ENCODE data around the gene UBALD1. TPM values are rescaled to one million over a fixed set of nuclear protein-coding genes. Genes with fewer than 3 reads are reported as not detected.
A peak's percentile ranks its signal among the peaks of the same experiment; 100 is the strongest.
"Not testable (repeated sequence)": the region's sequence is repeated elsewhere in the genome, so short reads cannot be mapped to it uniquely, and the experiment has no call there.

Gene UBALD1
- total RNA-seq, 1 experiment from 2014 or later, result 21.4 TPM

GRCh38 chr16:4578961-4579530, 35.6 kb downstream of the UBALD1 start:
- no peaks in the 10 kb centered on the region for H3K36me3 ChIP-seq (replicated peaks; ENCODE audit: control insufficient read depth, insufficient read depth, low read length)
- H3K4me3 ChIP-seq (ENCODE audit: insufficient read depth, low read depth, low read length), result no peak overlapping the region
- no peaks in the 10 kb centered on the region for H3K27me3 ChIP-seq (ENCODE audit: control insufficient read depth, insufficient read depth, low read length)
- peak; percentile 43 for DNase-seq

- DNase-seq, result no peak
- no peak overlapping the region for H3K4me3 ChIP-seq (ENCODE audit: insufficient read depth, low read depth, low read length)
- no peaks in the 10 kb centered on the region for H3K27me3 ChIP-seq (ENCODE audit: control insufficient read depth, insufficient read depth, low read length)
- no peaks in the 10 kb centered on the region for H3K36me3 ChIP-seq (replicated peaks; ENCODE audit: control insufficient read depth, insufficient read depth, low read length)
These were observed 38.7 kb downstream of the UBALD1 start for GRCh38 chr16:4576008-4576407.

GRCh38 chr16:4574919-4575705, 39.6 kb downstream of the UBALD1 start:
- Histone ChIP-seq H3K27me3 (ENCODE audit: control insufficient read depth, insufficient read depth, low read length) (no peaks in the 10 kb centered on the region), H3K36me3 (replicated peaks; ENCODE audit: control insufficient read depth, insufficient read depth, low read length) (no peaks in the 10 kb centered on the region), H3K4me3 (ENCODE audit: insufficient read depth, low read depth, low read length) (no peak overlapping the region)
- DNase-seq, result peak; percentile 81

- not testable (repeated sequence) for H3K36me3 ChIP-seq (replicated peaks; ENCODE audit: control insufficient read depth, insufficient read depth, low read length); DNase-seq; H3K4me3 ChIP-seq (ENCODE audit: insufficient read depth, low read depth, low read length); H3K27me3 ChIP-seq (ENCODE audit: control insufficient read depth, insufficient read depth, low read length)
These were observed 40.8 kb downstream of the UBALD1 start for GRCh38 chr16:4573926-4574325.

- H3K36me3 ChIP-seq (replicated peaks; ENCODE audit: control insufficient read depth, insufficient read depth, low read length), result no peaks in the 10 kb centered on the region
- no peak for DNase-seq
- H3K4me3 ChIP-seq (ENCODE audit: insufficient read depth, low read depth, low read length), result no peak overlapping the region
- no peaks in the 10 kb centered on the region for H3K27me3 ChIP-seq (ENCODE audit: control insufficient read depth, insufficient read depth, low read length)
These were observed 42.0 kb downstream of the UBALD1 start for GRCh38 chr16:4572715-4573114.

DNA sequence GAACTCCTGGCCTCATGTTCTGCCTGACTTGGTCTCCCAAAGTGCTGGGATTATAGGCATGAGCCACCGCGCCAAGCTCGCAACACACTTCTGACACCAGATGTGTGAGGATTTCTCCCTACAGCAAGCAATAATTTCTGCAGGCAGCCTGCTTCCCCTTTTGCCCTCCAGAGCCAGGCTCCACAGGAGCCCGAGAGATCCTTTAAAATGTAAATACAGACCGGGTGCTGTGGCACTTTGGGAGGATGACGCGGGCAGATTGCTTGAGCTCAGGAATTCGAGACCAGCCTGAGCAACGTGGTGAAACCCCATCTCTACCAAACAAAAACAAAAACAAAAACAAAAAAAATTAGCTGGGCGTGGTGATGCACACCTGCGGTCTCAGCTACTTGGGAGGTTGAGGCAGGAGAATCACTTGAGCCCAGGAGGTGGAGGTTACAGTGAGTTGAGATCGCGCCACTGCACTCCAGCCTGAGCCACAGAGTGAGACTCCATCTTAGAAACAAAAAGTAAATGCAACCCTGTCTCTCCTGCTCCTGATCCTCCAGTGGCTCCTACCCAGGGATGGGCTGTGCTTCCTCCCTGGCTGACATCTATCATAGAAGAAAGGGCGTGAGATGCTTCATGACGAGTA, 43.9 kb downstream of the UBALD1 start:
- no peaks in the 10 kb centered on the region for H3K27me3 ChIP-seq (ENCODE audit: control insufficient read depth, insufficient read depth, low read length)
- DNase-seq, result peak; percentile 70
- no peak overlapping the region for H3K4me3 ChIP-seq (ENCODE audit: insufficient read depth, low read depth, low read length)
- H3K36me3 ChIP-seq (replicated peaks; ENCODE audit: control insufficient read depth, insufficient read depth, low read length), result no peaks in the 10 kb centered on the region

GRCh38 chr16:4570086-4570485, 44.6 kb downstream of the UBALD1 start:
- H3K36me3 ChIP-seq (replicated peaks; ENCODE audit: control insufficient read depth, insufficient read depth, low read length), result no peaks in the 10 kb centered on the region
- no peaks in the 10 kb centered on the region for H3K27me3 ChIP-seq (ENCODE audit: control insufficient read depth, insufficient read depth, low read length)
- no peak overlapping the region for H3K4me3 ChIP-seq (ENCODE audit: insufficient read depth, low read depth, low read length)
- DNase-seq, result no peak

DNA sequence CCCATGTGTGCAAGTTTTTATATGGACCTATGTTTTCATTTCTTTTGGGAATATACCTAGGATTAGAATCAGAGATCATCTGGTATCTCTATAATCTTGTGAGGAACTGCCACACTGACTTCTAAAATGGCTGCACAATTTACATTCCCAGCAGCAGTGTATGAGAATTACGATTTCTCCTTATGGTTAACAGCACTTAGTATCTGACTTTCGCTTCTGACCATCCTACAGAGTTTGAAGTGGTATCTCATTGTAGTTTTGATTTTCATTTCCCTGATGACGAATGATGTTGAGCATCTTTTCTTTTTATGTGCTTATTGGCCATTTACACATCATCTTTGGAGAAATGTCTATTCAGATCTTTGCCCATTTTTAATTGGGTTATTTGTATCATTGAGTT, 48.5 kb downstream of the UBALD1 start:
- H3K4me3 ChIP-seq (ENCODE audit: insufficient read depth, low read depth, low read length), result no peak overlapping the region
- H3K27me3 ChIP-seq (ENCODE audit: control insufficient read depth, insufficient read depth, low read length), result no peaks in the 10 kb centered on the region
- no peaks in the 10 kb centered on the region for H3K36me3 ChIP-seq (replicated peaks; ENCODE audit: control insufficient read depth, insufficient read depth, low read length)
- DNase-seq, result no peak

GRCh38 chr16:4564661-4565267, 49.9 kb downstream of the UBALD1 start:
- H3K27me3 ChIP-seq (ENCODE audit: control insufficient read depth, insufficient read depth, low read length), result no peaks in the 10 kb centered on the region
- H3K4me3 ChIP-seq (ENCODE audit: insufficient read depth, low read depth, low read length), result no peak overlapping the region
- H3K36me3 ChIP-seq (replicated peaks; ENCODE audit: control insufficient read depth, insufficient read depth, low read length), result no peaks in the 10 kb centered on the region
- DNase-seq, result no peak

DNA sequence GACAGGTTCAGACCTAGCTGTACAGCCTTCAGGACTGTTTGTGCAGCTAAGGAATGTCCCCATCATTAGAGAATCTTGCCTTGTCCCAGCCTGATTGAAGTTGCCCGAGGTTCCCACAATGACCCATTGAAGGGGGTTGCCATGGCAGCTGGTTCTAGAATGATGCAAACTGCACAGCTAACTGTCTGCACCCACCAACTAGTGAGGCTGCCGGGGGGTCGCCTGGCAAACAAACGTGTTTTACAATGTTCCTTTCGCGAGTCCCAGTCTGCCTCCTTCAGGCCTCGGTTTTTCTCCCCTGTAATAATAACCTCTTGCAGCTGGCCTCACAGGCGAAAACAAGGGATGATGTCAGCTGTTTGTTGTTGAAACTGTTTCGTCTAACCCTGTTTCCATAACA, 53.1 kb downstream of the UBALD1 start:
- no peaks in the 10 kb centered on the region for H3K36me3 ChIP-seq (replicated peaks; ENCODE audit: control insufficient read depth, insufficient read depth, low read length)
- DNase-seq, result no peak
- H3K4me3 ChIP-seq (ENCODE audit: insufficient read depth, low read depth, low read length), result no peak overlapping the region
- H3K27me3 ChIP-seq (ENCODE audit: control insufficient read depth, insufficient read depth, low read length), result no peaks in the 10 kb centered on the region

Other genes with a start within 250 kb of the UBALD1 start
- gene VASN, start 243.0 kb downstream of the UBALD1 start, total RNA-seq (2014; rRNA removed; shearing (Covaris generic)), result 3.7 and 4.6 TPM in 2 replicates
- gene CORO7, start 198.3 kb downstream of the UBALD1 start, total RNA-seq (2014; rRNA removed; shearing (Covaris generic)), result 37.9 and 45.5 TPM in 2 replicates
- 85.5 and 87.8 TPM in 2 replicates for gene DNAJA3, start 189.0 kb downstream of the UBALD1 start, total RNA-seq (2014; rRNA removed; shearing (Covaris generic))
- 85.4 and 102 TPM in 2 replicates for gene NMRAL1, start 140.3 kb downstream of the UBALD1 start, total RNA-seq (2014; rRNA removed; shearing (Covaris generic))
- gene HMOX2, start 138.5 kb downstream of the UBALD1 start, total RNA-seq (2014; rRNA removed; shearing (Covaris generic)), result 44.9 and 54.1 TPM in 2 replicates
- gene CDIP1, start 76.1 kb downstream of the UBALD1 start, total RNA-seq (2014; rRNA removed; shearing (Covaris generic)), result 32.1 and 36.0 TPM in 2 replicates
- 0.38 and 0.41 TPM in 2 replicates for gene C16orf96, start 58.5 kb downstream of the UBALD1 start, total RNA-seq (2014; rRNA removed; shearing (Covaris generic))
- 35.6 and 42.8 TPM in 2 replicates for gene MGRN1, start 9.9 kb upstream of the UBALD1 start, total RNA-seq (2014; rRNA removed; shearing (Covaris generic))
- 43.9 and 50.5 TPM in 2 replicates for gene NUDT16L1, start 78.7 kb upstream of the UBALD1 start, total RNA-seq (2014; rRNA removed; shearing (Covaris generic))
- gene ANKS3, start 119.4 kb upstream of the UBALD1 start, total RNA-seq (2014; rRNA removed; shearing (Covaris generic)), result 19.5 and 21.8 TPM in 2 replicates
- 1.1 TPM in 1 of 2 replicates, not detected in the other for gene DNAAF8, start 119.6 kb upstream of the UBALD1 start, total RNA-seq (2014; rRNA removed; shearing (Covaris generic))
- gene ZNF500, start 152.3 kb upstream of the UBALD1 start, total RNA-seq (2014; rRNA removed; shearing (Covaris generic)), result 17.3 and 19.3 TPM in 2 replicates
- not detected in 2 replicates for gene SEPTIN12, start 173.5 kb upstream of the UBALD1 start, total RNA-seq (2014; rRNA removed; shearing (Covaris generic))
- not detected in 2 replicates for gene SMIM22, start 180.5 kb upstream of the UBALD1 start, total RNA-seq (2014; rRNA removed; shearing (Covaris generic))
- 26.4 and 37.0 TPM in 2 replicates for gene ROGDI, start 187.7 kb upstream of the UBALD1 start, total RNA-seq (2014; rRNA removed; shearing (Covaris generic))
- 56.6 and 64.7 TPM in 2 replicates for gene GLYR1, start 232.4 kb upstream of the UBALD1 start, total RNA-seq (2014; rRNA removed; shearing (Covaris generic))
- 32.8 and 36.7 TPM in 2 replicates for gene UBN1, start 232.6 kb upstream of the UBALD1 start, total RNA-seq (2014; rRNA removed; shearing (Covaris generic))